Midbrain (tissue), 1 donor: Measurements from ENCODE around the gene LGR6.
"Not testable (repeated sequence)": the region's sequence is repeated elsewhere in the genome, so short reads cannot be mapped to it uniquely, and the experiment has no call there.

Experiments used
- DNase-seq: peaks from one replicate; lab custom pipeline; 2025; lab: John Stamatoyannopoulos, UW

Gene LGR6

GRCh38 chr1:202223121-202223860 lies 29.7 kb downstream of the LGR6 start:
- no peak for DNase-seq

- DNase-seq, result no peak
Measured at GRCh38 chr1:202224453-202224852, 30.9 kb downstream of the LGR6 start.

GRCh38 chr1:202225131-202225530 lies 31.5 kb downstream of the LGR6 start:
- DNase-seq, result no peak

- DNase-seq, result no peak
Measured at GRCh38 chr1:202227053-202227672, 33.6 kb downstream of the LGR6 start.

DNA sequence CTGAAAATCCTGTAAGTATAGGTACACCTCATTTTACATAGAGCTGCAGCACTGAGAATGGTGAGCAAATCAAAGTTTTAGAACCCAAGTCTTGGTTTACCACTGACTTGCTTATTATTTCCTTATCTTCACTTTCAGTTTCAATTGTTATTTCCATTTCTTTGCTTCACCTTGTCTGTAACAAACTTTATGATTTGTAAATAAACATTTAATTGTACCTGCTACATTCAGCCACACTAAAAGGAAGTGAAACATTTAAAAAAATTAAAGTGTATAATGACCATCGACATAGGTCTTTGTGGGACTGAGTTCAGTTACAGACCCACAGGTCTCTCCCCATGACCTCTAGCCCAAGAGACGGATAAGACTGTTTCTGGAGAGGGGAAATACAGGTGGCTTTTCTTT lies 34.4 kb downstream of the LGR6 start:
- DNase-seq, result no peak

GRCh38 chr1:202228484-202229122 lies 35.0 kb downstream of the LGR6 start:
- no peak for DNase-seq

GRCh38 chr1:202229376-202229775 lies 35.8 kb downstream of the LGR6 start:
- no peak for DNase-seq

DNA sequence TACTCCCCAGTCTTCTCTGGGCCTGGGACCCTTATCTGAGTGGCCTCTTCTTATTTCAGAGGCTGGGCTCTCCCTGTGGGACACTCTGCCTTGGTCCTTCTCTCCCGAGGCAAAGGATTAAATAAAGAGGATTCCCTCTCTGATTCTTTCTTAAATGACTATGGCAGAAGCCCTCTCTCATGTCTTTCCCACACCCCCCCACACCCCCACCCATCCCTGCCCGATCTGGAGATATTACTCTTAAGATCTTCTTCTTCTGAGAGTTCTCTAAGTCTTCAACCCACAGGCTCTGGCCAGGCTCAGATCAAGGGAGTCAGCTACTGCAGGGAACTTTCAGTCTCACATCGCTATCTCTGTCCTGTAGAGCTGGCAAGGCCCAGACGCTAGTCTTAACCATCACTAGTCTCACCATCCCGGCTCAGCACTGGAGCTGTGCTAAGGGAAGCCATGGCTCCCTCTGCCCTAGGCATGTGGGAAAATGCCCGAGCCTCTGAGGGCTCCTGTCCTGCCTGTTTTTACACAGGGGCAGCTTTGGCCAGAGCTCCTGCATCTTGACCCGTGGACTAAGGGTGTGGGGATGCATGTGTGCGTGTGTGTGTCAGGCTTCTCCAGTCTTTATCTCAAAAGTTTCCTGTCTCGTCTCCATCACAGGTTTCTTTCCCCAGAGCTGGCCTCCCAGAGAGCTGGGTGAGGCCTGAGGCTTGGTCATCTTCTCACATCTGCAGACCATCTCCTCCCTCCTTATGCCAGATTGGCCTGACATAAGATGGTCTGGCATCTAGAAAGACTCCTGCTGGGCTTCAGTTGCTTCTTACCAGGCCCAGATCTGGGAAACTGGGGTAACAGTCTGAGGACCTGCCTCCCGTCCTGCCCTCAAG lies 36.7 kb downstream of the LGR6 start:
- no peak for DNase-seq

DNA sequence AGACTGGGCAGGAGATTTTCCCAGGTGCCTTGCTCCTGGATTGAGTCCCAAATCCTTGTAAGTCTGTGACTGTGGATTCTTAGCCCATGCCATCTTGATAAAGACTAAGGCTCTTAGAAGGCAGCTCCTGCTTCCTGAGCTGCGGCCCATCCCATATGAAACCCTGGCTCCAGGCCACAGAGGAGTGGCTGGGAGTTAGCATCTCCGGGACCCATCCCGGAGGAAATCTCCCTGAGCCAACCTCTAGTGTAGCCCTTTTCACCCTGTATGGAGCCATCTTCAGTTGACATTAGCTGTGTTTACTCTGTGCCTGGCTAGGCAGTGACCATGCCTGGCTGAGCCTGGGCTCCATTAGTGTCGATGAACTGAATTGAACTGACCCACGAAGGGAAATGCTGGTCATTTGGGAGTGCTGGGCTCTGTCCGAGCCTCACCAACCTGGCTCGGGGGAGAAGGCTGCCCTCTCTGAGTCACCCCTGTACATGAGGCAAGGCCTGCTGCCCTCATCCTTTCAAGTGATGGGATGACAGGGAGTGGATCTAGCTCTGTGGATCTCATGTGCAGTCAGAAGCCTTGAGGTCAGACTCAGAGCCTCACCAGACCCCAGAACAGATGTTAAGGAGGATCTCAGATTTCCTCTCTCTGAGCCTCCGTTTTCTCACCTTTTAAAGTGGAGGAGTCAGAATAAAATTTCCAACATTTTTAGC lies 37.5 kb downstream of the LGR6 start:
- no peak for DNase-seq

GRCh38 chr1:202233171-202233570 lies 39.6 kb downstream of the LGR6 start:
- no peak for DNase-seq

- DNase-seq, result no peak
Measured at GRCh38 chr1:202233804-202234203, 40.2 kb downstream of the LGR6 start.

- no peak for DNase-seq
Measured at GRCh38 chr1:202234331-202235002, 40.9 kb downstream of the LGR6 start.

GRCh38 chr1:202235003-202235660 lies 41.5 kb downstream of the LGR6 start:
- DNase-seq, result no peak

- DNase-seq, result no peak
Measured at GRCh38 chr1:202235856-202236837, 42.5 kb downstream of the LGR6 start.

DNA sequence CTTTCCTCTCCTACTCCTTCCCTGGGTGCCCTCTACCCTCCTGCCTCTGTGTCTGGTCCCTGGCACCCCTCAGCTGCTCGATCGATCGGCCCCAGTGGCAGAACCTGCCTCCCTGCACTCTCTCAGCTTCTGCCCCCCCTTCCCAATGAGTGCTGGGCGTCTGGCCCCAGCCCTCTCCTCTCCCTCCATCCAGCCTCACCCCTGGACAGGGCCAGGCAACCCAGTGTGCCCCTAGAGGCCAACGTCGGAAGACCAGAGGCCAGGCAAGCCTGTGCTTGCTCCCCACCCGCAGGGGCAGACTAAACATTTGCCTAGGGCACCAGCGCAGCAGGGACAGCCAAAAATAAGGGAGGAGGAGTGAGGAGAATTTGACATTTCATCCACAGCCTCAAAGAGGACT lies 43.5 kb downstream of the LGR6 start:
- DNase-seq, result no peak

GRCh38 chr1:202238914-202239313 lies 45.3 kb downstream of the LGR6 start:
- DNase-seq, result no peak

- DNase-seq, result not testable (repeated sequence)
Measured at GRCh38 chr1:202240226-202240625, 46.6 kb downstream of the LGR6 start.

DNA sequence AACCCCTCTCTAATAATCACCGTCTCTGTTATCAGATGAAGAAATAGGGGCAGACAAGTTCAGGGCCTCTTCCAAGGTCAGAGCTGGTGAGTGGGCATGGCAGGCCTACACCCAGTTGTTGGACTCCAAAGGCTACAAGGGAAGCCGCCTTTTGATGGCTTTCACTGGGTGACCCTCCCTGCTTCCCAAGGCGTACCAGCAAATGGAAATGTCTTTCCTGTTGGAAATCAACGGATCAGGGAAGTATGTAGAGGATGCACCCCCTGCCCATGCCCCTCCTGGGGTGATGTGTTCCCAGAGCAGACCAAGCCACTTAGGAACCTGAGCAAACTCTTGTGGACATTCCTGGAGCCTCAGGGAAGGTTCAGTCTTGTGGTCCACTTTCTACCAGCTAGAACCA lies 47.4 kb downstream of the LGR6 start:
- DNase-seq, result no peak

DNA sequence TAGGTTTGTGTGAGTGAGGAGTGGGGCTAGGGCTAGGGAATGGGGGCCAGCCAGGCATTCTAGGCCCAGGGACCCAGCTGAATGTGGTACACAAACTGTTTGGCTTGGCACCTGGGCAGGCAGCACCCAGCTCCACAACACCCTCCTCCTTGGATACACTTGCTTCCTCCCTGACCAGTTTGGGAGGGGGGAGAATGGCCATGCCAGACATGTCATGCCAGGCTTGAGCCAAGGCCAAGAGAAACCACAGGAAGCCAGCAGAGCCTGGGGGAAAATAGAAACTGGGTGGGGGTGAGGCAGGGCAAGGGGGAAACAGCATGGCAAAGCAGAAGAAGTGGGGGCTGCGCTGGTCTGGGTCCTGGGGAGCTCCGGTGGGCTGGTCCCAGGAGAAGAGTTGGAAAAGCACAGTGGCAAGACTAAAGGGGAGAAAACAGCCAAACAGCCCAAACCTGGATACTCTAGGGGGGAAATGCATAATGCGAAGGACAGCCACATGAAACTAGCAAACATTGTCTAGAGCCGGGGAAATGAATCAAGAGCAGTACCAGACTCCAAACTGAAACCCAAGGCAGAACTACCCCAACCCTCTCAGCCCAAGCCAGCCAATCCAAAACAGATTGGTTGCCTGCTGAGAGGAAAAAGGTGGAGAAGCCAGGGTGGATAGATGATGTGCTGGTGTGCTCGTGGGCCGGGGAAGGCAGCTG lies 47.9 kb downstream of the LGR6 start:
- DNase-seq, result no peak
